ENCODE measurements around the gene SYCP2L. TPM values are rescaled to one million over a fixed set of nuclear protein-coding genes. Genes with fewer than 3 reads are reported as not detected.

The SYCP2L gene
- total and polyA plus RNA-seq, 8 donors, result 1.1 to 2.3 (median 1.4) TPM

GRCh38 chr6:10951675-10952282 is 64.9 kb downstream of the SYCP2L start:
- 23 to 34% methylated on average over 6 of the region's 6 CpGs for WGBS, 2 donors
- Histone ChIP-seq H3K27me3 (no peaks in the 10 kb centered on the region), H3K36me3 (no peaks in the 10 kb centered on the region), H3K4me1 (no peaks in the 10 kb centered on the region), H3K9me3 (no peaks in the 10 kb centered on the region), H3K27ac (no peak overlapping the region), H3K4me3 (no peak overlapping the region)
- peak in 3 of 4 donors; percentile 14 to 31 (median 18) for TF ChIP-seq CTCF (IDR thresholded peaks at IDR 0.05)
- peak; percentile 35 to 85 (median 80) for ATAC-seq
- no peak for FAIRE-seq
- intact Hi-C loops (cut with DNase I), result loop anchor here in 2 of 3 donors (5.0 kb wide), 2 partner anchors 116 to 121 kb away; no protein-coding TSS in a partner anchor
- DNase-seq, result no peak

- H3K27me3 ChIP-seq, result no peaks in the 10 kb centered on the region
- WGBS, 2 donors, result 30% methylated on average over 15 of the region's 15 CpGs
- no peak overlapping the region for H3K27ac ChIP-seq
- no peak overlapping the region for H3K4me3 ChIP-seq
- H3K9me3 ChIP-seq, result no peaks in the 10 kb centered on the region
- DNase-seq (peak; percentile 47 to 91 (median 76)), ATAC-seq (peak; percentile 82 to 97 (median 92)), FAIRE-seq (no peak)
- peak; percentile 62 to 70 (median 70) for TF ChIP-seq CTCF (IDR thresholded peaks at IDR 0.05)
- intact Hi-C loops (cut with DNase I), result loop anchor here in 2 of 3 donors (5.0 kb wide), 2 partner anchors 113 to 118 kb away; no protein-coding TSS in a partner anchor
- H3K4me1 ChIP-seq, result no peaks in the 10 kb centered on the region
- no peaks in the 10 kb centered on the region for H3K36me3 ChIP-seq
Observed at GRCh38 chr6:10954590-10955010, 67.7 kb downstream of the SYCP2L start.

GRCh38 chr6:10956776-10957175 is 69.9 kb downstream of the SYCP2L start:
- no peak for FAIRE-seq
- no peak for DNase-seq
- Histone ChIP-seq H3K36me3 (no peaks in the 10 kb centered on the region), H3K9me3 (no peaks in the 10 kb centered on the region), H3K4me1 (no peaks in the 10 kb centered on the region), H3K27me3 (no peaks in the 10 kb centered on the region), H3K4me3 (no peak overlapping the region), H3K27ac (no peak overlapping the region)
- intact Hi-C loops (cut with DNase I), result no loop called here
- no peak for ATAC-seq
- TF ChIP-seq CTCF (IDR thresholded peaks at IDR 0.05), result no peak

GRCh38 chr6:10957414-10957886 is 70.6 kb downstream of the SYCP2L start:
- H3K4me3 ChIP-seq, result no peak overlapping the region
- H3K27ac ChIP-seq, result no peak overlapping the region
- no peaks in the 10 kb centered on the region for H3K27me3 ChIP-seq
- no peak for TF ChIP-seq CTCF (IDR thresholded peaks at IDR 0.05)
- ATAC-seq (no peak), FAIRE-seq (no peak), DNase-seq (no peak)
- no peaks in the 10 kb centered on the region for H3K9me3 ChIP-seq
- H3K36me3 ChIP-seq, result no peaks in the 10 kb centered on the region
- intact Hi-C loops (cut with DNase I), result no loop called here
- 77 to 89% methylated on average over 6 of the region's 6 CpGs for WGBS, 2 donors
- no peaks in the 10 kb centered on the region for H3K4me1 ChIP-seq

- FAIRE-seq, result no peak
- H3K4me3 ChIP-seq, result no peak overlapping the region
Observed at GRCh38 chr6:10960171-10960570, 73.3 kb downstream of the SYCP2L start.

More at GRCh38 chr6:10960171-10960570, 73.3 kb downstream of the SYCP2L start:
- no peaks in the 10 kb centered on the region for H3K4me1 ChIP-seq
- DNase-seq (no peak), ATAC-seq (no peak)
- no peak overlapping the region for H3K27ac ChIP-seq
- no peaks in the 10 kb centered on the region for H3K36me3 ChIP-seq
- intact Hi-C loops (cut with DNase I), result no loop called here
- no peak for TF ChIP-seq CTCF (IDR thresholded peaks at IDR 0.05)
- 72 to 78% methylated on average over 2 of the region's 2 CpGs for WGBS, 2 donors
- H3K27me3 ChIP-seq, result no peaks in the 10 kb centered on the region
- no peaks in the 10 kb centered on the region for H3K9me3 ChIP-seq

Measured in pancreas (tissue), 10 donors.